ENCODE results near the gene GMDS. TPM values are rescaled to one million over a fixed set of nuclear protein-coding genes. Genes with fewer than 3 reads are reported as not detected.

Gene GMDS
- total and polyA plus RNA-seq, 2 of the 13 experiments (the other 11 are each of a cell fraction or from before 2014, with no cell fraction given) = 64.4 to 112 TPM

DNA sequence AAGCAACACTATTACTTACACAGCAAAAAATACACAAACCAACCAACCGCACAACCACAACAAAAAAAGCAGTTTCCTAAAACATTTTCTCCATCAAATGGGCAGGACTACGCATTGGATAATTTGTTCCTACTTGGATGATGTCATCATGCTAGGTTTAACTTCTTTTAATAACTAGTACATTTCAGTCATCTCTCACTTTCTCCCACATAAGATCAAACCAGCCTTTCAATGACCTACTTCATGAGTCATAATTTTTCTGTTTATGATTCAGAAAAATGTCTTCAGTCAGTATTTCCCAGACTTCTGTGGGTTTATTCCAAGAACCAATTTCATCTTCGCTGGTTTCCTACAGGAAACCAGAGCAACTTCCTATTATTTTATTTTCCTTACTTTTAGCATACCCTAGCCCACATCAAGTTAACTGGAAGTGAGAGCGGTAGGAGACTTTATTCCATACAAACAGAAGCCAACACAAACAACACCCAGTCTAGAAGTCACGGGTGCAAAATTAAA lies 134.2 kb downstream of the GMDS start:
- H3K27ac ChIP-seq (ENCODE audit: extremely low read length, insufficient read depth, low read length) = no peak overlapping the region
- no peak overlapping the region for H3K4me3 ChIP-seq (replicated peaks in 1 of 3; ENCODE audit: insufficient read depth in 1 of 3, low read depth in 2 of 3, low read length in 3 of 3)
- TF ChIP-seq ATF7 (IDR thresholded peaks at IDR 0.05) (peak; percentile 97), ATF7 (CRISPR knock-in tag; IDR thresholded peaks at IDR 0.05) (no peak), TSC22D2 (CRISPR knock-in tag; IDR thresholded peaks at IDR 0.05; ENCODE audit: borderline replicate concordance) (no peak), CREB1 (IDR thresholded peaks at IDR 0.05) (peak; percentile 74), CREB1 (CRISPR knock-in tag; IDR thresholded peaks at IDR 0.05) (no peak)
- no peaks in the 10 kb centered on the region for H3K9me3 ChIP-seq (ENCODE audit: low read length)
- ChIA-PET POLR2A (no interaction called here), CTCF (ENCODE audit: low intra/inter-chr PET ratio, low total read pairs) (no interaction called here)
- H3K4me1 ChIP-seq (ENCODE audit: insufficient read depth, low read length) = no peaks in the 10 kb centered on the region
- no TSS peak for BruUV-seq (replicated peaks)
- DNase-seq (ENCODE audit: low spot score) = no peak
- H3K27me3 ChIP-seq (ENCODE audit: control insufficient read depth in 1 of 2, insufficient read depth in 2 of 2, low read length in 2 of 2) = no peaks in the 10 kb centered on the region
- no peak for FAIRE-seq
- H2AFZ ChIP-seq (ENCODE audit: low read length) = no peak overlapping the region
- in situ Hi-C loops (cut with HindIII; ENCODE audit: extremely low pct_ligation_motif_present, low pct_unique_long_range_greater_than_20kb) (no loop called here), intact Hi-C loops (cut with micrococcal nuclease; ENCODE audit: unreplicated experiment) (no loop called here)
- peaks cover 31% of the 10 kb centered on the region for H3K79me2 ChIP-seq (ENCODE audit: insufficient read depth, low read length)
- H3K36me3 ChIP-seq (replicated peaks in 1 of 2; ENCODE audit: control insufficient read depth in 1 of 2, insufficient read depth in 2 of 2, low read length in 2 of 2) = peaks cover 7 to 77% of the 10 kb centered on the region in 2 experiments
- no peak for ATAC-seq
- whole genome bisulfite sequencing (ENCODE audit: low lambda C conversion rate) = 98% methylated on average over 5 of the region's 5 CpGs
- no peak overlapping the region for H3K4me2 ChIP-seq (ENCODE audit: low read depth, low read length)
- H4K20me1 ChIP-seq (ENCODE audit: insufficient read depth, low read length) = peaks cover 9% of the 10 kb centered on the region; the same call in 1 of the 2 replicates
- no peak overlapping the region for H3K9ac ChIP-seq (ENCODE audit: insufficient read depth, low read depth, low read length)

DNA sequence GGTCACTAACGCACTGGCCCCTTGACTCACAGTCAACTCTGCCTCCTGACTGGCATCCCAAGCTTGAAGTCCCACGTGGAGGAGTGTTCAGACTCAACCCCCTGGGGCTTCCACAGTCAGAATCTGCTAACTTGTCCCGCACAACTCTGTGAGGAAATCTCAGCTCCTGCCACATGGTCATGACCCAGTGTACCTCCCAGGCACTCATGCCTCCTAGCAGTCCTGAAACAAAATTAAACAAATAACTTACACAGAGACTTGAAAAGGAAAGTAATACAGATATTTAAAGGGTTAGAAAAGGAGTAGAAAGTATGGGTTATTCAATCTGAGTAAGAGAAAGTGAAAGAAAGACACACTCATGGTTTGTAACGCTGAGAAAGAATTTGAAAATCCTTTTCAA lies 134.9 kb downstream of the GMDS start:
- CTCF ChIA-PET (ENCODE audit: low intra/inter-chr PET ratio, low total read pairs) = no interaction called here
- intact Hi-C loops (cut with micrococcal nuclease; ENCODE audit: unreplicated experiment) = no loop called here
- no TSS peak for BruUV-seq (replicated peaks)

More for the DNA sequence above, 134.9 kb downstream of the GMDS start:
- peaks cover 31% of the 10 kb centered on the region for H3K79me2 ChIP-seq (ENCODE audit: insufficient read depth, low read length)
- no peak overlapping the region for H3K9ac ChIP-seq (ENCODE audit: insufficient read depth, low read depth, low read length)
- H3K4me1 ChIP-seq (ENCODE audit: insufficient read depth, low read length) = no peaks in the 10 kb centered on the region
- in situ Hi-C loops (cut with HindIII; ENCODE audit: extremely low pct_ligation_motif_present, low pct_unique_long_range_greater_than_20kb) = no loop called here
- 95% methylated on average over 4 of the region's 4 CpGs for WGBS (ENCODE audit: low lambda C conversion rate)
- H3K4me3 ChIP-seq (replicated peaks in 1 of 3; ENCODE audit: insufficient read depth in 1 of 3, low read depth in 2 of 3, low read length in 3 of 3) = no peak overlapping the region
- H3K27me3 ChIP-seq (ENCODE audit: control insufficient read depth in 1 of 2, insufficient read depth in 2 of 2, low read length in 2 of 2) = no peaks in the 10 kb centered on the region
- no peak for DNase-seq (ENCODE audit: low spot score)
- no peak for ATAC-seq
- H3K9me3 ChIP-seq (ENCODE audit: low read length) = no peaks in the 10 kb centered on the region
- H3K36me3 ChIP-seq (replicated peaks in 1 of 2; ENCODE audit: control insufficient read depth in 1 of 2, insufficient read depth in 2 of 2, low read length in 2 of 2) = peaks cover 6 to 70% of the 10 kb centered on the region in 2 experiments
- H2AFZ ChIP-seq (ENCODE audit: low read length) = no peak overlapping the region
- FAIRE-seq = no peak
- POLR2A ChIA-PET = no interaction called here
- H3K27ac ChIP-seq (ENCODE audit: extremely low read length, insufficient read depth, low read length) = no peak overlapping the region
- H4K20me1 ChIP-seq (ENCODE audit: insufficient read depth, low read length) = peaks cover 9% of the 10 kb centered on the region; the same call in 1 of the 2 replicates
- H3K4me2 ChIP-seq (ENCODE audit: low read depth, low read length) = no peak overlapping the region
- no peak for TF ChIP-seq ZNF138 (CRISPR knock-in tag; IDR thresholded peaks at IDR 0.05; ENCODE audit: low read depth)
- TF ChIP-seq KLF12 (CRISPR knock-in tag; IDR thresholded peaks at IDR 0.05; ENCODE audit: borderline replicate concordance) = no peak
- no peak for TF ChIP-seq FOXA1 (IDR thresholded peaks at IDR 0.05)
- no peak for TF ChIP-seq FOXA1 (CRISPR knock-in tag; IDR thresholded peaks at IDR 0.05)
- TF ChIP-seq CBX5 (CRISPR knock-in tag; IDR thresholded peaks at IDR 0.05; ENCODE audit: borderline replicate concordance) = no peak
- TF ChIP-seq, protein P1, sequence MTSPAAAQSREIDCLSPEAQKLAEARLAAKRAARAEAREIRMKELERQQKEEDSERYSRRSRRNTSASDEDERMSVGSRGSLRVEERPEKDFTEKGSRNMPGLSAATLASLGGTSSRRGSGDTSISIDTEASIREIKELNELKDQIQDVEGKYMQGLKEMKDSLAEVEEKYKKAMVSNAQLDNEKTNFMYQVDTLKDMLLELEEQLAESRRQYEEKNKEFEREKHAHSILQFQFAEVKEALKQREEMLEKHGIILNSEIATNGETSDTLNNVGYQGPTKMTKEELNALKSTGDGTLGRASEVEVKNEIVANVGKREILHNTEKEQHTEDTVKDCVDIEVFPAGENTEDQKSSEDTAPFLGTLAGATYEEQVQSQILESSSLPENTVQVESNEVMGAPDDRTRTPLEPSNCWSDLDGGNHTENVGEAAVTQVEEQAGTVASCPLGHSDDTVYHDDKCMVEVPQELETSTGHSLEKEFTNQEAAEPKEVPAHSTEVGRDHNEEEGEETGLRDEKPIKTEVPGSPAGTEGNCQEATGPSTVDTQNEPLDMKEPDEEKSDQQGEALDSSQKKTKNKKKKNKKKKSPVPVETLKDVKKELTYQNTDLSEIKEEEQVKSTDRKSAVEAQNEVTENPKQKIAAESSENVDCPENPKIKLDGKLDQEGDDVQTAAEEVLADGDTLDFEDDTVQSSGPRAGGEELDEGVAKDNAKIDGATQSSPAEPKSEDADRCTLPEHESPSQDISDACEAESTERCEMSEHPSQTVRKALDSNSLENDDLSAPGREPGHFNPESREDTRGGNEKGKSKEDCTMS (CRISPR knock-in tag; conservative IDR thresholded peaks at IDR 0.05) = no peak
- no peak for TF ChIP-seq MZF1 (CRISPR knock-in tag; IDR thresholded peaks at IDR 0.05; ENCODE audit: borderline replicate concordance)
- TF ChIP-seq, protein P2, sequence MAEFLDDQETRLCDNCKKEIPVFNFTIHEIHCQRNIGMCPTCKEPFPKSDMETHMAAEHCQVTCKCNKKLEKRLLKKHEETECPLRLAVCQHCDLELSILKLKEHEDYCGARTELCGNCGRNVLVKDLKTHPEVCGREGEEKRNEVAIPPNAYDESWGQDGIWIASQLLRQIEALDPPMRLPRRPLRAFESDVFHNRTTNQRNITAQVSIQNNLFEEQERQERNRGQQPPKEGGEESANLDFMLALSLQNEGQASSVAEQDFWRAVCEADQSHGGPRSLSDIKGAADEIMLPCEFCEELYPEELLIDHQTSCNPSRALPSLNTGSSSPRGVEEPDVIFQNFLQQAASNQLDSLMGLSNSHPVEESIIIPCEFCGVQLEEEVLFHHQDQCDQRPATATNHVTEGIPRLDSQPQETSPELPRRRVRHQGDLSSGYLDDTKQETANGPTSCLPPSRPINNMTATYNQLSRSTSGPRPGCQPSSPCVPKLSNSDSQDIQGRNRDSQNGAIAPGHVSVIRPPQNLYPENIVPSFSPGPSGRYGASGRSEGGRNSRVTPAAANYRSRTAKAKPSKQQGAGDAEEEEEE (CRISPR knock-in tag; IDR thresholded peaks at IDR 0.05; ENCODE audit: borderline replicate concordance) = no peak
- no peak for TF ChIP-seq ZNF441 (CRISPR knock-in tag; IDR thresholded peaks at IDR 0.05; ENCODE audit: borderline replicate concordance)
- TF ChIP-seq ZNF720 (CRISPR knock-in tag; IDR thresholded peaks at IDR 0.05) = no peak
- no peak for TF ChIP-seq DR1 (CRISPR knock-in tag; IDR thresholded peaks at IDR 0.05)
- no peak for TF ChIP-seq MIER3 (CRISPR knock-in tag; IDR thresholded peaks at IDR 0.05; ENCODE audit: borderline replicate concordance)
